Measurements from ENCODE around the gene COASY. TPM values are rescaled to one million over a fixed set of nuclear protein-coding genes. Genes with fewer than 3 reads are reported as not detected.

COASY gene
- total RNA-seq, 3 donors from 2014 or later = 74.5 to 98.7 (median 87.8) TPM

DNA sequence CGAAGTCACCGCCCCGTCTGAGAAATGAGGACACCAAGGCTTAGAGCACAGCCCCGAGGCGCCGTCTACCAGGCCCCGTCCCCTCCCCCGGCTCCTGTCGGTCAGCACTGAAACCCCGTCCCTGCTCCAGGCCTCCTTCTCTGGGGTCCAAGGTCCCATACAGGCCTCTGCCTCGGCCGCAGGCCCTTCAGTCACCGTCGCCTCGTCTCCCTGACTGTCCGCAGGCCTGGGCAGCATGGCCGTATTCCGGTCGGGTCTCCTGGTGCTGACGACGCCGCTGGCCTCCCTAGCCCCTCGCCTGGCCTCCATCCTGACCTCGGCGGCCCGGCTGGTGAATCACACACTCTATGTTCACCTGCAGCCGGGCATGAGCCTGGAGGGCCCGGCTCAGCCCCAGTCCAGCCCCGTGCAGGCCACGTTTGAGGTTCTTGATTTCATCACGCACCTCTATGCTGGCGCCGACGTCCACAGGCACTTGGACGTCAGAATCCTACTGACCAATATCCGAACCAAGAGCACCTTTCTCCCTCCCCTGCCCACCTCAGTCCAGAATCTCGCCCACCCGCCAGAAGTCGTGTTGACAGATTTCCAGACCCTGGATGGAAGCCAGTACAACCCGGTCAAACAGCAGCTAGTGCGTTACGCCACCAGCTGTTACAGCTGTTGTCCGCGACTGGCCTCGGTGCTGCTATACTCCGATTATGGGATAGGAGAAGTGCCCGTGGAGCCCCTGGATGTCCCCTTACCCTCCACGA lies 617 bp downstream of the COASY start:
- Histone ChIP-seq H3K4me3 (peak overlapping the region; percentile 71), H3K9me3 (no peaks in the 10 kb centered on the region), H3K4me1 (ENCODE audit: low read depth) (peaks cover 40% of the 10 kb centered on the region), H3K36me3 (ENCODE audit: low read depth) (no peaks in the 10 kb centered on the region)
- DNase-seq (no peak), ATAC-seq (peak; percentile 2)
- intact Hi-C loops (cut with DNase I, micrococcal nuclease) = no loop called here
- TF ChIP-seq, protein P1, sequence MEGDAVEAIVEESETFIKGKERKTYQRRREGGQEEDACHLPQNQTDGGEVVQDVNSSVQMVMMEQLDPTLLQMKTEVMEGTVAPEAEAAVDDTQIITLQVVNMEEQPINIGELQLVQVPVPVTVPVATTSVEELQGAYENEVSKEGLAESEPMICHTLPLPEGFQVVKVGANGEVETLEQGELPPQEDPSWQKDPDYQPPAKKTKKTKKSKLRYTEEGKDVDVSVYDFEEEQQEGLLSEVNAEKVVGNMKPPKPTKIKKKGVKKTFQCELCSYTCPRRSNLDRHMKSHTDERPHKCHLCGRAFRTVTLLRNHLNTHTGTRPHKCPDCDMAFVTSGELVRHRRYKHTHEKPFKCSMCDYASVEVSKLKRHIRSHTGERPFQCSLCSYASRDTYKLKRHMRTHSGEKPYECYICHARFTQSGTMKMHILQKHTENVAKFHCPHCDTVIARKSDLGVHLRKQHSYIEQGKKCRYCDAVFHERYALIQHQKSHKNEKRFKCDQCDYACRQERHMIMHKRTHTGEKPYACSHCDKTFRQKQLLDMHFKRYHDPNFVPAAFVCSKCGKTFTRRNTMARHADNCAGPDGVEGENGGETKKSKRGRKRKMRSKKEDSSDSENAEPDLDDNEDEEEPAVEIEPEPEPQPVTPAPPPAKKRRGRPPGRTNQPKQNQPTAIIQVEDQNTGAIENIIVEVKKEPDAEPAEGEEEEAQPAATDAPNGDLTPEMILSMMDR (IDR thresholded peaks at IDR 0.05) = no peak

DNA sequence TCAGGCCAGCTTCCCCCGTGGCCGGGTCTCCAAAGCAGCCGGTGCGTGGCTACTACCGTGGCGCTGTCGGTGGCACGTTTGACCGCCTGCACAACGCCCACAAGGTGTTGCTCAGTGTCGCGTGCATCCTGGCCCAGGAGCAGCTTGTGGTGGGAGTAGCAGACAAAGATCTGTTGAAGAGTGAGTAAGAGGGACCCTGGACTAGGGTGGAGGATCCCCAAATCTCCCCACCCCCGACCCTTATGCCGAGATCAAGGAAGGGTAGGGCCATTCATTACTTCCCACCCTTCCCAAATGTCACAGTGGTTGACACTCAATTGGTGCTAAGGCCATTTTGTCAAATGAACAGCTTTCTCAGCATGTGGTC lies 1.2 kb downstream of the COASY start:
- TF ChIP-seq, protein P1 (IDR thresholded peaks at IDR 0.05) = no peak
- intact Hi-C loops (cut with DNase I, micrococcal nuclease) = no loop called here
- Histone ChIP-seq H3K4me1 (ENCODE audit: low read depth) (peaks cover 45% of the 10 kb centered on the region), H3K9me3 (no peaks in the 10 kb centered on the region), H3K36me3 (ENCODE audit: low read depth) (no peaks in the 10 kb centered on the region), H3K4me3 (peak overlapping the region; percentile 71)
- DNase-seq (peak in 1 of 3 donors; percentile 54), ATAC-seq (no peak)

DNA sequence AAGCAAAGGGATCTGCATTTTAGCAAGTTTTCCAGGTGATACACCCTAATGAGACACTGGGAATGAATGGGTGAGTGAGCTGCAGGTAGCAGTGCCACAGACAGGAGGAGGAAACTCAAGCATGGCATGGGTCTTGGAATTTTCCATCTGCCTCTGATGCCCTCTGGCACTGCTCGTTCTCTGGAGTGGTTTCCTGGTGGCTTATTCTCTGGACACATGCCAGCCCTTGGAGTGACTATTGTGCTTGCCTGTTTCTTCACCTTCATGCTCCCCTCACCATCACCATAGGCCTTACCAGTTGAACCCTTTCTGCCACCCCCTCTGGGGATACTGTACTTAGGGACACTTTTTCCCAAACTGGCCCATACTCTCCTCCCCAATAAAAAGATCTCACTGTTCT lies 1.6 kb downstream of the COASY start:
- peak in 1 of 3 donors; percentile 25 for DNase-seq
- H3K9me3 ChIP-seq = no peaks in the 10 kb centered on the region
- intact Hi-C loops (cut with DNase I, micrococcal nuclease) = no loop called here
- no peak for ATAC-seq
- TF ChIP-seq, protein P1 (IDR thresholded peaks at IDR 0.05) = no peak
- H3K4me3 ChIP-seq = no peak overlapping the region
- no peaks in the 10 kb centered on the region for H3K36me3 ChIP-seq (ENCODE audit: low read depth)
- peaks cover 47% of the 10 kb centered on the region for H3K4me1 ChIP-seq (ENCODE audit: low read depth)

DNA sequence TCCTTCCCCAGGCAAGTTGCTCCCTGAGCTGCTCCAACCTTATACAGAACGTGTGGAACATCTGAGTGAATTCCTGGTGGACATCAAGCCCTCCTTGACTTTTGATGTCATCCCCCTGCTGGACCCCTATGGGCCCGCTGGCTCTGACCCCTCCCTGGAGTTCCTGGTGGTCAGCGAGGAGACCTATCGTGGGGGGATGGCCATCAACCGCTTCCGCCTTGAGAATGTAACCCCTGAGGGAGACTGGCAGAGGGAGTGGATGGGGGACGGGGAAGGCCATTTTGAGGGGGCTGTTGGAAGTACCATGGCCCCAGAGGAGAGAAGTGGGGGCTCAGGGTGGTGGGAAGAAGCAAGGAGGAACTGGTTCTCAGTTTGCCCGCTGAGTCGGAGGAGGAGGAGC lies 2.0 kb downstream of the COASY start:
- no peak overlapping the region for H3K4me3 ChIP-seq
- DNase-seq = no peak
- TF ChIP-seq, protein P1 (IDR thresholded peaks at IDR 0.05) = no peak
- ATAC-seq = no peak
- peaks cover 46% of the 10 kb centered on the region for H3K4me1 ChIP-seq (ENCODE audit: low read depth)
- intact Hi-C loops (cut with DNase I, micrococcal nuclease) = no loop called here
- no peaks in the 10 kb centered on the region for H3K9me3 ChIP-seq
- H3K36me3 ChIP-seq (ENCODE audit: low read depth) = no peaks in the 10 kb centered on the region

DNA sequence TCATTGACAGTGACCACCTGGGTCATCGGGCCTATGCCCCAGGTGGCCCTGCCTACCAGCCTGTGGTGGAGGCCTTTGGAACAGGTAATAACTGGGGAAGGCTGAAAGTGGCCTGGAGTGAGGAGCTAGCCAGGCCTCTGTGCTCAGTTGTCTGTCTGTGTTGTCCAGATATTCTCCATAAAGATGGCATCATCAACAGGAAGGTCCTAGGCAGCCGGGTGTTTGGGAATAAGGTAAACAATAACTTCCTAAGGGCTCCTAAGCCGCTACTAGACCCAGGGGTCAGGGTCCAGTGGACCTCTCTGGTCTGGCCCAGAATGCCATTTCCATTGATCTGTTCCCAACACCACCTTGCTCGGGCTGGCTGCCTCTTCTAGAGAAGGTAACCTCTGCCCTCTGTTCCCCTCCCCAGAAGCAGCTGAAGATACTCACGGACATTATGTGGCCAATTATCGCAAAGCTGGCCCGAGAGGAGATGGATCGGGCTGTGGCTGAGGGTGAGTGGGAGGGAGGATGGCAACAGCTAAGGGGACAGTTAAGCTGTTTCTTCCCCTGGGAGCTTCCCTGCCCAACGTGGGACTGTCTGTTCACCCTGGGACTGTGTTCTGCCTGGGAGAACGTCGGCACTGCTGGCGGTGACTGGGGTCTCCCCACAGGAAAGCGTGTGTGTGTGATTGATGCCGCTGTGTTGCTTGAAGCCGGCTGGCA lies 3.0 kb downstream of the COASY start:
- intact Hi-C loops (cut with DNase I, micrococcal nuclease) = no loop called here
- no peak overlapping the region for H3K4me3 ChIP-seq
- TF ChIP-seq, protein P1 (IDR thresholded peaks at IDR 0.05) = no peak
- H3K9me3 ChIP-seq = no peaks in the 10 kb centered on the region
- peak in 1 of 3 donors; percentile 19 for DNase-seq
- peaks cover 41% of the 10 kb centered on the region for H3K4me1 ChIP-seq (ENCODE audit: low read depth)
- no peak for ATAC-seq
- no peaks in the 10 kb centered on the region for H3K36me3 ChIP-seq (ENCODE audit: low read depth)

Measured in mucosa of descending colon (tissue), 3 donors.